Astrocyte of the cerebellum (primary cell): ENCODE results near the gene KBTBD13.

Experiments used
- DNase-seq: peaks from one replicate; pipeline ENCODE4 v3.0.0-alpha.2; 2011; ENCODE audit warnings: low read depth
- H3K4me3 ChIP-seq: 2 replicates; pipeline ENCODE4 v1.5.1; 2011; ENCODE audit warnings: mild to moderate bottlenecking, low read depth, low read length, moderate library complexity
- CTCF ChIP-seq: IDR thresholded peaks from 2 replicates; pipeline ENCODE4 v1.5.1; 2012; ENCODE audit warnings: low read length, low read depth, moderate library complexity, mild to moderate bottlenecking; ENCODE audit errors: missing control alignments
- in situ Hi-C: cut with HindIII; loops from 2 replicates; pipeline ENCODE4 v1.10.0; 2017; ENCODE audit warnings: low sequenced_read_pairs

The KBTBD13 gene

GRCh38 chr15:65032801-65033537 is 43.6 kb upstream of the KBTBD13 start:
- no peak overlapping the region for H3K4me3 ChIP-seq
- no peak for DNase-seq
- peak; percentile 78 for TF ChIP-seq CTCF
- in situ Hi-C loops, result no loop called here

GRCh38 chr15:65033659-65034269 is 42.8 kb upstream of the KBTBD13 start:
- in situ Hi-C loops, result no loop called here
- no peak overlapping the region for H3K4me3 ChIP-seq
- TF ChIP-seq CTCF, result peak; percentile 73
- DNase-seq, result no peak

GRCh38 chr15:65034719-65035118 is 41.8 kb upstream of the KBTBD13 start:
- no peak overlapping the region for H3K4me3 ChIP-seq
- in situ Hi-C loops, result no loop called here
- DNase-seq, result no peak
- TF ChIP-seq CTCF, result no peak

GRCh38 chr15:65037309-65037708 is 39.2 kb upstream of the KBTBD13 start:
- in situ Hi-C loops, result no loop called here
- DNase-seq, result no peak
- no peak overlapping the region for H3K4me3 ChIP-seq
- TF ChIP-seq CTCF, result no peak

GRCh38 chr15:65038428-65038827 is 38.1 kb upstream of the KBTBD13 start:
- in situ Hi-C loops, result no loop called here
- no peak for DNase-seq
- TF ChIP-seq CTCF, result no peak
- no peak overlapping the region for H3K4me3 ChIP-seq

GRCh38 chr15:65038836-65039235 is 37.7 kb upstream of the KBTBD13 start:
- DNase-seq, result no peak
- no peak overlapping the region for H3K4me3 ChIP-seq
- in situ Hi-C loops, result no loop called here
- no peak for TF ChIP-seq CTCF
